Measurements from ENCODE around the gene L3MBTL1.

L3MBTL1 gene

GRCh38 chr20:43536041-43536816 is 28.7 kb downstream of the L3MBTL1 start:
- DNase-seq, result no peak

- DNase-seq, result no peak
These were observed 29.4 kb downstream of the L3MBTL1 start for GRCh38 chr20:43536817-43537440.

GRCh38 chr20:43537921-43538877 is 30.7 kb downstream of the L3MBTL1 start:
- peak; percentile 33 for DNase-seq

- DNase-seq, result no peak
These were observed 31.6 kb downstream of the L3MBTL1 start for GRCh38 chr20:43538878-43539700.

- no peak for DNase-seq
These were observed 32.6 kb downstream of the L3MBTL1 start for GRCh38 chr20:43539975-43540672.

- DNase-seq, result no peak
These were observed 33.2 kb downstream of the L3MBTL1 start for GRCh38 chr20:43540673-43541060.

GRCh38 chr20:43541214-43541613 is 33.7 kb downstream of the L3MBTL1 start:
- no peak for DNase-seq

- no peak for DNase-seq
These were observed 34.7 kb downstream of the L3MBTL1 start for GRCh38 chr20:43542161-43542560.

GRCh38 chr20:43542674-43543073 is 35.2 kb downstream of the L3MBTL1 start:
- no peak for DNase-seq

- no peak for DNase-seq
These were observed 35.6 kb downstream of the L3MBTL1 start for GRCh38 chr20:43543138-43543537.

GRCh38 chr20:43544501-43544900 is 37.0 kb downstream of the L3MBTL1 start:
- no peak for DNase-seq

- no peak for DNase-seq
These were observed 38.5 kb downstream of the L3MBTL1 start for GRCh38 chr20:43545837-43546578.

- DNase-seq, result no peak
These were observed 40.9 kb downstream of the L3MBTL1 start for GRCh38 chr20:43548273-43548880.

GRCh38 chr20:43549416-43550065 is 42.0 kb downstream of the L3MBTL1 start:
- no peak for DNase-seq

- DNase-seq, result no peak
These were observed 43.0 kb downstream of the L3MBTL1 start for GRCh38 chr20:43550456-43550855.

- no peak for DNase-seq
These were observed 46.9 kb downstream of the L3MBTL1 start for GRCh38 chr20:43554369-43554768.

GRCh38 chr20:43558412-43559146 is 51.1 kb downstream of the L3MBTL1 start, which contains the start of gene SGK2:
Gene SGK2 (plus strand): TSS chr20:43559027. CDS start chr20:43566496, 7,469 bp downstream.
- DNase-seq, result no peak

GRCh38 chr20:43559147-43559987 is 51.9 kb downstream of the L3MBTL1 start:
- DNase-seq, result no peak
